Osteoblast (primary cell): ENCODE measurements around the gene SCN4A. TPM values are rescaled to one million over a fixed set of nuclear protein-coding genes. Genes with fewer than 3 reads are reported as not detected.

Experiments
- DNase-seq: peaks from one replicate; pipeline ENCODE4 v3.0.0; 2011; ENCODE audit warnings: low spot score, mixed read lengths; ENCODE audit not compliant: insufficient read length; ENCODE audit errors: missing footprints
- H2AFZ ChIP-seq: 2 replicates; pipeline ENCODE4 v1.6.0; 2011; ENCODE audit warnings: mild to moderate bottlenecking, low read length
- H3K27ac ChIP-seq: 2 replicates; pipeline ENCODE4 v1.5.1; 2011; ENCODE audit warnings: mild to moderate bottlenecking, low read depth, low read length, moderate library complexity
- H3K27me3 ChIP-seq: 2 replicates; pipeline ENCODE4 v1.6.0; 2012; ENCODE audit warnings: mild to moderate bottlenecking, control low read depth, inconsistent platforms, low read length, moderate library complexity; ENCODE audit not compliant: insufficient read depth
- H3K36me3 ChIP-seq: 2 replicates; pipeline ENCODE4 v1.5.1; 2011; ENCODE audit warnings: mild to moderate bottlenecking, low read length, control low read depth, moderate library complexity; ENCODE audit not compliant: insufficient read depth
- H3K4me1 ChIP-seq: 2 replicates; pipeline ENCODE4 v1.5.1; 2011; ENCODE audit warnings: mild to moderate bottlenecking, low read length, control low read depth, moderate library complexity; ENCODE audit not compliant: insufficient read depth
- H3K4me2 ChIP-seq: 2 replicates; pipeline ENCODE4 v1.6.0; 2011; ENCODE audit warnings: mild to moderate bottlenecking, low read length; ENCODE audit not compliant: insufficient read depth
- H3K4me3 ChIP-seq: fragments of 200-600 bp; sonication (generic); 3 replicates; pipeline ENCODE4 v1.5.1; 2012; ENCODE audit warnings: mild to moderate bottlenecking, low read length, inconsistent platforms; ENCODE audit not compliant: insufficient read depth
- H3K79me2 ChIP-seq: 2 replicates; pipeline ENCODE4 v1.6.0; 2012; ENCODE audit warnings: mild to moderate bottlenecking, low read length, control low read depth, inconsistent platforms; ENCODE audit not compliant: insufficient read depth
- H3K9me3 ChIP-seq: 2 replicates; pipeline ENCODE4 v1.5.1; 2011; ENCODE audit warnings: low read depth, low read length, control low read depth
- H4K20me1 ChIP-seq: 2 replicates; pipeline ENCODE4 v1.6.0; 2012; ENCODE audit warnings: mild to moderate bottlenecking, low read length, control low read depth; ENCODE audit not compliant: insufficient read depth
- total RNA-seq: library from RNA; depleted of rRNA; stranded (reverse); fragments of >200 nt; gene quantifications from 2 replicates; pipeline ENCODE4 v1.2.3, GENCODE V29; 2012
- TF ChIP-seq, protein P1 (sequence below): IDR thresholded peaks from 2 replicates; pipeline ENCODE4 v1.5.1; 2011; ENCODE audit warnings: mild to moderate bottlenecking, low read depth, low read length, moderate library complexity; ENCODE audit errors: extremely low read depth

The SCN4A gene
- total RNA-seq, 1 donor, result not detected

DNA sequence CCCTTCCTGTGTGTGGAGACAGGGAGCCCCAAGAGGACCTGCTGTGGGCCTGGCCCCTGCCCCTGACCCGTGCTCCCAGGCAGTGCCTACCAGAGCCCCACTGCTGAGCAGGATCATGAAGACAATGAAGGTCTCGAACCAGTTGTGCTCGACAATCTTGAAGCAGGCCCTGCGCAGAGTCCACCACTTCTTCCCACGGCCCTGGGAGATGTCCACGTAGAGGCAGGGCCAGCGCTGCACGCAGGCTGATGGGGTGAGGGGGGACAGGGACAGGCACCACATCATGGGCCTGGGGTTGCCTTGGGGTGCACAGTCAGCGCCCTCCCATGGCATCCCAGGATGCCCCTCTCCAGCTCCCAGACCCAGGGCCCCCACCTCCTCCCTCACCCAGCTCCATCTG is 24.2 kb downstream of the SCN4A start:
- H3K27me3 ChIP-seq, result peaks cover 3% of the 10 kb centered on the region
- no peaks in the 10 kb centered on the region for H3K79me2 ChIP-seq
- no peak overlapping the region for H2AFZ ChIP-seq
- H3K4me2 ChIP-seq, result no peak overlapping the region
- H4K20me1 ChIP-seq, result no peaks in the 10 kb centered on the region
- H3K9me3 ChIP-seq, result no peaks in the 10 kb centered on the region
- H3K4me3 ChIP-seq, result no peak overlapping the region
- H3K36me3 ChIP-seq, result no peaks in the 10 kb centered on the region
- no peaks in the 10 kb centered on the region for H3K4me1 ChIP-seq
- TF ChIP-seq, protein P1, sequence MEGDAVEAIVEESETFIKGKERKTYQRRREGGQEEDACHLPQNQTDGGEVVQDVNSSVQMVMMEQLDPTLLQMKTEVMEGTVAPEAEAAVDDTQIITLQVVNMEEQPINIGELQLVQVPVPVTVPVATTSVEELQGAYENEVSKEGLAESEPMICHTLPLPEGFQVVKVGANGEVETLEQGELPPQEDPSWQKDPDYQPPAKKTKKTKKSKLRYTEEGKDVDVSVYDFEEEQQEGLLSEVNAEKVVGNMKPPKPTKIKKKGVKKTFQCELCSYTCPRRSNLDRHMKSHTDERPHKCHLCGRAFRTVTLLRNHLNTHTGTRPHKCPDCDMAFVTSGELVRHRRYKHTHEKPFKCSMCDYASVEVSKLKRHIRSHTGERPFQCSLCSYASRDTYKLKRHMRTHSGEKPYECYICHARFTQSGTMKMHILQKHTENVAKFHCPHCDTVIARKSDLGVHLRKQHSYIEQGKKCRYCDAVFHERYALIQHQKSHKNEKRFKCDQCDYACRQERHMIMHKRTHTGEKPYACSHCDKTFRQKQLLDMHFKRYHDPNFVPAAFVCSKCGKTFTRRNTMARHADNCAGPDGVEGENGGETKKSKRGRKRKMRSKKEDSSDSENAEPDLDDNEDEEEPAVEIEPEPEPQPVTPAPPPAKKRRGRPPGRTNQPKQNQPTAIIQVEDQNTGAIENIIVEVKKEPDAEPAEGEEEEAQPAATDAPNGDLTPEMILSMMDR, result no peak
- H3K27ac ChIP-seq, result no peak overlapping the region
- DNase-seq, result no peak

DNA sequence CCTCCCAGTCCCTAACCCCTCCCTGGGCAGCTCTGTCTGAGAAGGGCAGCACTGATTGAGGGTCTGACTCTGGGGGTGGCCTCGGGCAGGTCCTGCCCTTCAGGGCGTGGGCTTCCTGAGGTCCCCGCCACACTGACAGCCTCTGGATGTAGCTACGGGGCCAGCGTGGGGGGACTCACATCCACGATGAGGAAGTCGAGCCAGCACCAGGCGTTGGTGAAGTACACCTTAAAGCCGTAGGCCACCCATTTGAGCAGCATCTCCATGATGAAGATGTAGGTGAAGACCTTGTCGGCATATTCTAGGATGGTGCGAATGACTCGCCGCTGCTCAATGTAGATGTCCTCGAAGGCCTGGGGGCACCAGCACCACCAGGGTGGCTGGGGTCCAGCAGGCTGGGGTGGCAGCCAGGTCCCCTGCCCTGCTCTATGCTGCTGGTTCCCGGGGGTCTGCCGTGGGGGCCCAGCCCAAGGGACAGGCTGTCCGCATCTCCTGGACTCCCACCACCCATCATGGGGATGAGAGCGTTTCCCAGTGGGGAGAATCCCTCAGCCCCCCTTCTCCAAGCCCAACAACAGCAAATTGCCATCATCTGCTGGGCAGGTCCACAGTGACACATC is 24.9 kb downstream of the SCN4A start:
- Histone ChIP-seq H2AFZ (no peak overlapping the region), H3K4me3 (no peak overlapping the region), H3K36me3 (no peaks in the 10 kb centered on the region), H3K27ac (no peak overlapping the region), H3K27me3 (no peaks in the 10 kb centered on the region), H3K4me1 (no peaks in the 10 kb centered on the region), H3K4me2 (no peak overlapping the region), H3K9me3 (no peaks in the 10 kb centered on the region), H4K20me1 (no peaks in the 10 kb centered on the region), H3K79me2 (no peaks in the 10 kb centered on the region)
- TF ChIP-seq, protein P1, result no peak
- DNase-seq, result no peak

DNA sequence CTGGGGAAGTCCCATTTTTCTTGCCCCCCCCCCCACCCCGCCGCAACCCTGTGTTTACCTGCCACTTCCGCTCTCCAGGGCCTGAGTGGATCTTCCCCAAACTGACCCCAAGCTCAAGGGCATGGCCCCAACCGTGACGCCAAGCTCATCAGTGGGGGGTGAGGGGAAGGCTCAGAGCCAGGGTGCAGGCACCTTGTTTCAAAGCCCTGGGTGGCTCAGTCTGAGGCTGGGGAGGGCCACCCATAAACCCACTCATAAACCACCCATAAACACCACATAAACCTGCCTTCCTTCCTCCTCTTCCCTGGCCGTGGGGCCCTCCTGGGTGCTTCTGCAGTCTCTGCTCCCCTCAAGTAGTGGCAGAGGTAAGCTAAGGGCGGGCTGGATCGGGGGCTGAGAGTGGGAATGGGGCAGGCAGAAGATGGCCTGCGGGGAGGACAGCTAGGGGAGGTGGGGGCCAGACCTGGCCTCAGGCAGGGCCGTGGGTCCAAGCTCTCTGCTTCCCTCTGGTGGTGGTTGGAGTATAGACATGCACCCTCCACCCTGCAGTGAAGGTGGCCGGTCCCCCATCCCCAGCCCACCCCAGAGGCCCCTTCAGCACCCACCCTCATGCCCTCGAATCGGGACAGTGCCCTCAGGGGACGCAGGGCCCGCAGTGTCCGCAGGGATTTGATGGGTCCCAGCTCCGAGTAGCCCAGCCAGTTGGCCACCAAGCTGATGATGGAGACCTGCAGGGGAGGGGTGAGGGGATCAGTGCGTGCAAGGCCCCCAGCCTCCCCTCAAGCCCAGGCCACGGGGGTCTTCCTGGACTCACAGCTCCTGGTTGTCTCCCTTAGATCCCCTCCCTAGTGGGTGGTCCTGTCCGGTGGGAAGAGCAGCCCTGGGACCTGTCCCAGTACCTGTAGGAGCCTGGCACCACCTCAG is 26.0 kb downstream of the SCN4A start:
- no peaks in the 10 kb centered on the region for H3K36me3 ChIP-seq
- TF ChIP-seq, protein P1, result peak; percentile 49
- DNase-seq, result peak; percentile 98

DNA sequence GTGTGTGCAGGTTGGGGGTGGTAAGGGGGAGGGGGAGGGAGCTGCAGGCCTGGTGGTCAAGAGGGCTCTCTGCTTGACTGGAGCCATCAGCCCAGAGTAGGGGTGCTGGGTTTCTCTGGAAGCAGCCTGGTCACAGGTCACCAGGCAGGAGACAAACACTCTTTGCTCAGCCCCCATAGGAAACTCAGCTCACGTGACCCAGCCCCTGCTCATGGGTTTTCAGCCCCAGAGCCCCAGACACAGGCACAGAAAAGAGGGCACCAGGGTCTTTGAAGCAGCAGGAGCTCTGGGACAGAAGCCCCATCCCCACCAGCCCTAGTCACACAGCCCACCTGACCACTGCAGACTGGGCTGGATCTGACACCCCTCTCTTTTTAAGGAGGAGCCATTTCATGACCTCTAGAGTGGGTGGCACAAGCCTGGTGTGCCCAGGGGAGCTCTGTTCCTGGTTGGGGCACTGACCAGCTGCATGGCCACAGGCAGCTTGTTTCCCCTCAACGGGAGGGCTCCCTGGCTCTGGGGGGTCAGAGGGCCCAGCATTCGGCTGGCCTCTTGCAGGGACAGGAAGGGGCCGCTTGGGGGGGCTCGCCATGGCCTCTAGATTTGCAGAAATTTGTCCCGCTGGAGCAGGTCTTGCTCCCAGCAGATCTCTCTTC is 26.8 kb downstream of the SCN4A start:
- Histone ChIP-seq H3K4me2 (no peak overlapping the region), H3K79me2 (no peaks in the 10 kb centered on the region), H3K4me1 (no peaks in the 10 kb centered on the region), H3K27me3 (no peaks in the 10 kb centered on the region), H3K27ac (no peak overlapping the region), H2AFZ (no peak overlapping the region), H3K4me3 (no peak overlapping the region), H4K20me1 (no peaks in the 10 kb centered on the region), H3K9me3 (no peaks in the 10 kb centered on the region), H3K36me3 (no peaks in the 10 kb centered on the region)
- TF ChIP-seq, protein P1, result no peak
- no peak for DNase-seq

More for the DNA sequence above, 26.0 kb downstream of the SCN4A start:
- no peaks in the 10 kb centered on the region for H3K4me1 ChIP-seq
- no peaks in the 10 kb centered on the region for H4K20me1 ChIP-seq
- H3K27ac ChIP-seq, result no peak overlapping the region
- no peak overlapping the region for H3K4me3 ChIP-seq
- no peaks in the 10 kb centered on the region for H3K27me3 ChIP-seq
- no peaks in the 10 kb centered on the region for H3K79me2 ChIP-seq
- H3K4me2 ChIP-seq, result no peak overlapping the region
- no peaks in the 10 kb centered on the region for H3K9me3 ChIP-seq
- no peak overlapping the region for H2AFZ ChIP-seq
